Measurements from ENCODE around the gene IL20RB. TPM values are rescaled to one million over a fixed set of nuclear protein-coding genes. Genes with fewer than 3 reads are reported as not detected.

Gene IL20RB
- total RNA-seq, 1 experiment from 2014 or later: 4.2 TPM

DNA sequence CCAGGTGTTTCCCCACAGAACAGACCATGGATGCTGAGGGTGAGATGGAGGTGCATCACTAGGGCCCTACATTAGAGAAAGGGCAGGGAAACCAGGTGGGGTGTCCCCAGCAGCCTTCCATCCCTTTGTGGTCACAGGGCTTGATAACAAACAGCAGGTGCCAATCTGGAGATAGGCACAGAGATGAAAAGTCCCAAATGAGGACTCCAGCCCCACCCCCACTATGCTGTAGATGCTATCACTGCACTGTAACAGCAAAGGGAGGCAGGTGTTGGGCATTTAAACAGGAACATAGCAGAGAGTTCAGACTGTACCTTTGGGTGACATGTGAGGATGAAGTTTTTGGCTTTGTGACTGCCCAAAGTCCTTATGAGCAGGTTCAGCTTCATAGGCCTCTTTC lies 21.4 kb downstream of the IL20RB start:
- BruUV-seq (replicated peaks): no TSS peak

DNA sequence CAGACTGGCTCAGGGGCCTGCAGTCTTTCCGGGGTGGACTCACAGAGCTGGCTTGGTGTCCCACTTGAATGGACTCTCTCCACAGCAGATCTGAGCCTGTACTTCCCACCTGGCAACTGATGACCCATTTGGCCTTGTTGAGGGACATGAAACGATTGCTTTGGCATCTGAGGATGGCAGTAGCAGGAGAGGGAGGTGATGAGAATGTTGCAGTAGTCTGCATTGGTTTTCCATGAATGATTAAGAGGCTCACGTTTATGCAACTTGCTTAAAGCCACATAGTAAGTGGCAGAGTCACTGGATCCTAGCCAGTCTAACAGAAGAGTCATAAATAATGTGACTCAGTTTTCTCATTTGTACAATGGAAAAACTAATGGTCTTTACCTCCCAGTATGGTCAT lies 21.9 kb downstream of the IL20RB start:
- Histone ChIP-seq H3K9me3 (ENCODE audit: low read depth, low read length, poor library complexity, severe bottlenecking) (no peaks in the 10 kb centered on the region), H3K27ac (ENCODE audit: low read depth, low read length, poor library complexity, severe bottlenecking) (no peak overlapping the region), H3K4me1 (ENCODE audit: insufficient read depth, low read length, poor library complexity, severe bottlenecking) (peaks cover 8% of the 10 kb centered on the region), H3K27me3 (replicated peaks; ENCODE audit: insufficient read depth, low read depth, low read length, poor library complexity) (no peaks in the 10 kb centered on the region), H3K36me3 (ENCODE audit: insufficient read depth, low read length, poor library complexity, severe bottlenecking) (no peaks in the 10 kb centered on the region), H3K4me3 (ENCODE audit: low read depth, low read length, poor library complexity, severe bottlenecking) (no peak overlapping the region)
- DNase-seq (ENCODE audit: low spot score): no peak
- CTCF ChIA-PET: no interaction called here
- intact Hi-C loops (cut with micrococcal nuclease; ENCODE audit: unreplicated experiment): no loop called here
- BruUV-seq (replicated peaks): no TSS peak
- TF ChIP-seq, protein P1, sequence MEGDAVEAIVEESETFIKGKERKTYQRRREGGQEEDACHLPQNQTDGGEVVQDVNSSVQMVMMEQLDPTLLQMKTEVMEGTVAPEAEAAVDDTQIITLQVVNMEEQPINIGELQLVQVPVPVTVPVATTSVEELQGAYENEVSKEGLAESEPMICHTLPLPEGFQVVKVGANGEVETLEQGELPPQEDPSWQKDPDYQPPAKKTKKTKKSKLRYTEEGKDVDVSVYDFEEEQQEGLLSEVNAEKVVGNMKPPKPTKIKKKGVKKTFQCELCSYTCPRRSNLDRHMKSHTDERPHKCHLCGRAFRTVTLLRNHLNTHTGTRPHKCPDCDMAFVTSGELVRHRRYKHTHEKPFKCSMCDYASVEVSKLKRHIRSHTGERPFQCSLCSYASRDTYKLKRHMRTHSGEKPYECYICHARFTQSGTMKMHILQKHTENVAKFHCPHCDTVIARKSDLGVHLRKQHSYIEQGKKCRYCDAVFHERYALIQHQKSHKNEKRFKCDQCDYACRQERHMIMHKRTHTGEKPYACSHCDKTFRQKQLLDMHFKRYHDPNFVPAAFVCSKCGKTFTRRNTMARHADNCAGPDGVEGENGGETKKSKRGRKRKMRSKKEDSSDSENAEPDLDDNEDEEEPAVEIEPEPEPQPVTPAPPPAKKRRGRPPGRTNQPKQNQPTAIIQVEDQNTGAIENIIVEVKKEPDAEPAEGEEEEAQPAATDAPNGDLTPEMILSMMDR (conservative IDR thresholded peaks at IDR 0.05; ENCODE audit: low read depth, low read length): no peak
- no peak for TF ChIP-seq EZH2 (IDR thresholded peaks at IDR 0.05; ENCODE audit: borderline replicate concordance, low read depth, low read length, poor library complexity, severe bottlenecking)
- POLR2A ChIA-PET (ENCODE audit: low non-redundant PET): no interaction called here

More for the DNA sequence above, 21.4 kb downstream of the IL20RB start:
- no peak overlapping the region for H3K4me3 ChIP-seq (ENCODE audit: low read depth, low read length, poor library complexity, severe bottlenecking)
- DNase-seq (ENCODE audit: low spot score): no peak
- intact Hi-C loops (cut with micrococcal nuclease; ENCODE audit: unreplicated experiment): no loop called here
- no peak overlapping the region for H3K27ac ChIP-seq (ENCODE audit: low read depth, low read length, poor library complexity, severe bottlenecking)
- POLR2A ChIA-PET (ENCODE audit: low non-redundant PET): no interaction called here
- CTCF ChIA-PET: no interaction called here
- TF ChIP-seq EZH2 (IDR thresholded peaks at IDR 0.05; ENCODE audit: borderline replicate concordance, low read depth, low read length, poor library complexity, severe bottlenecking): no peak
- TF ChIP-seq, protein P1 (conservative IDR thresholded peaks at IDR 0.05; ENCODE audit: low read depth, low read length): no peak
- H3K9me3 ChIP-seq (ENCODE audit: low read depth, low read length, poor library complexity, severe bottlenecking): no peaks in the 10 kb centered on the region
- H3K27me3 ChIP-seq (replicated peaks; ENCODE audit: insufficient read depth, low read depth, low read length, poor library complexity): no peaks in the 10 kb centered on the region
- peaks cover 8% of the 10 kb centered on the region for H3K4me1 ChIP-seq (ENCODE audit: insufficient read depth, low read length, poor library complexity, severe bottlenecking)
- no peaks in the 10 kb centered on the region for H3K36me3 ChIP-seq (ENCODE audit: insufficient read depth, low read length, poor library complexity, severe bottlenecking)

DNA sequence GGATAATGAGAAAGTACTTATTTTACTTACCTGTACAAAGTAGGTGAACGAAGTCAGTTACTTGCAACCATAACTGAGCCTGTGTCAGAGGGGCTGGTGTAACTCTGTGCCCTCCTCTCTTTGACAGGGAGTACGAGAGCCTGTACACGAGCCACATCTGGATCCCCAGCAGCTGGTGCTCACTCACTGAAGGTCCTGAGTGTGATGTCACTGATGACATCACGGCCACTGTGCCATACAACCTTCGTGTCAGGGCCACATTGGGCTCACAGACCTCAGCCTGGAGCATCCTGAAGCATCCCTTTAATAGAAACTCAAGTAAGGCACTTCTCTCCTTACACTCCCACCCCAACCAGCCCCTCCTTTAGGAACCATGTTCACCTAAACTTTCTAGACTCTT lies 24.2 kb downstream of the IL20RB start:
- TF ChIP-seq, protein P1 (conservative IDR thresholded peaks at IDR 0.05; ENCODE audit: low read depth, low read length): no peak
- TF ChIP-seq EZH2 (IDR thresholded peaks at IDR 0.05; ENCODE audit: borderline replicate concordance, low read depth, low read length, poor library complexity, severe bottlenecking): no peak
- ChIA-PET CTCF (no interaction called here), POLR2A (ENCODE audit: low non-redundant PET) (interaction anchor here (0.5 kb wide), 1 partner anchor 143 kb away, joined by 4 read pairs; no protein-coding TSS in a partner anchor)

More for the DNA sequence above, 24.2 kb downstream of the IL20RB start:
- Histone ChIP-seq H3K27me3 (replicated peaks; ENCODE audit: insufficient read depth, low read depth, low read length, poor library complexity) (no peaks in the 10 kb centered on the region), H3K9me3 (ENCODE audit: low read depth, low read length, poor library complexity, severe bottlenecking) (no peaks in the 10 kb centered on the region), H3K4me1 (ENCODE audit: insufficient read depth, low read length, poor library complexity, severe bottlenecking) (peaks cover 8% of the 10 kb centered on the region), H3K4me3 (ENCODE audit: low read depth, low read length, poor library complexity, severe bottlenecking) (no peak overlapping the region), H3K36me3 (ENCODE audit: insufficient read depth, low read length, poor library complexity, severe bottlenecking) (no peaks in the 10 kb centered on the region), H3K27ac (ENCODE audit: low read depth, low read length, poor library complexity, severe bottlenecking) (no peak overlapping the region)
- DNase-seq (ENCODE audit: low spot score): no peak
- no TSS peak for BruUV-seq (replicated peaks)
- intact Hi-C loops (cut with micrococcal nuclease; ENCODE audit: unreplicated experiment): no loop called here

All from A673 (cell line).